ENCODE results near the gene YPEL2.
A peak's percentile ranks its signal among the peaks of the same experiment; 100 is the strongest.

DNA sequence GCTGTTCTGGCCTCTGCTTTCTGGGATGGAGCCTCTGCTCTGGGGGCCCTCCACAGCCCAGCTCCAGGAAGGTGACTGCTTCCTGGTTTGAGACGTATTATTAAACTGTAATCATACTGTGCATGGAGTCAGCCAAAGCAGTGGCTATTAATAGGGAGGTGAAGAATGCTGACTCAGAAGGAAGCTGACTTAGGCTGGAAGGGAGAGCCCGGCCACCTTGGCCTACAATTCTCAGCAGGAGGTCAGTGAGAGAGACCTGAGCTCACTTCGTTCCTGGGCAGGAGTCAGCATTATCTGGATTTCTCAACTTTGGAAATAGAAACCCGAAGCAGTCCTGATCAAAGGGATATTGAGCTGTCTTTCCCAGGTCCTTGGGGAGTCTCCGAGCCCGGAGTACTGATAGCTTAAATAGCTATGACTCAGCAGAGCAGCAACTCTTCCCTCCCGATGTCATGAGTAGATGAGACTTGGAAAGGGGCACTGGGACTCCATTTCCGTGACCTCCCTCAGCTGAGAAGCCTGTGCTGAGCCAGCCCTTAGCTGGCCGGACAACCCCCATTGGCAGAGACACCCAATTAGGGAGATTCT lies 91.8 kb downstream of the YPEL2 start:
- peak; percentile 25 for TF ChIP-seq POLR2AphosphoS5 (IDR thresholded peaks at IDR 0.05)
- no peak for TF ChIP-seq POLR2A (IDR thresholded peaks at IDR 0.05)
- TF ChIP-seq CTCF (IDR thresholded peaks at IDR 0.05): no peak
- no peak for TF ChIP-seq EP300 (IDR thresholded peaks at IDR 0.05)
